HepG2 (cell line): ENCODE measurements around the gene ARF4. TPM values are rescaled to one million over a fixed set of nuclear protein-coding genes. Genes with fewer than 3 reads are reported as not detected.

Source experiments
- ARID5B ChIP-seq: IDR thresholded peaks from 2 replicates; pipeline ENCODE4 v1.4.0; 2020; ENCODE audit warnings: mild to moderate bottlenecking, missing genetic modification reagents
- CAMTA2 ChIP-seq: sonication (generic); formaldehyde crosslinking; IDR thresholded peaks from 2 replicates; pipeline ENCODE4 v1.4.0; 2020; ENCODE audit warnings: mild to moderate bottlenecking, missing genetic modification reagents, borderline replicate concordance
- HDAC6 ChIP-seq: fragments of 200-600 bp; sonication (generic); IDR thresholded peaks from 2 replicates; pipeline ENCODE4 v1.7.0; 2017; ENCODE audit warnings: mild to moderate bottlenecking, antibody characterized with exemption, low read length, low read depth
- HOXA5 ChIP-seq: sonication (generic); formaldehyde crosslinking; IDR thresholded peaks from 2 replicates; pipeline ENCODE4 v1.4.0; 2020; ENCODE audit warnings: missing genetic modification reagents
- KLF12 ChIP-seq: sonication (generic); formaldehyde crosslinking; IDR thresholded peaks from 2 replicates; pipeline ENCODE4 v1.4.0; 2020; ENCODE audit warnings: missing genetic modification reagents, borderline replicate concordance
- KMT2B ChIP-seq: IDR thresholded peaks from 2 replicates; pipeline ENCODE4 v1.6.1; 2016; ENCODE audit warnings: missing genetic modification reagents, missing compliant biosample characterization
- PHF8 ChIP-seq: sonication (generic); formaldehyde crosslinking; IDR thresholded peaks from 2 replicates; pipeline ENCODE4 v1.5.0; 2020; ENCODE audit warnings: missing genetic modification reagents
- REXO4 ChIP-seq: sonication (generic); formaldehyde crosslinking; IDR thresholded peaks from 2 replicates; pipeline ENCODE4 v1.8.0; 2022; ENCODE audit warnings: missing genetic modification reagents, mild to moderate bottlenecking, borderline replicate concordance
- RXRA ChIP-seq: sonication (generic); formaldehyde crosslinking; IDR thresholded peaks from 2 replicates; pipeline ENCODE4 v1.5.1; 2020; ENCODE audit warnings: missing genetic modification reagents
- SMAD1 ChIP-seq: sonication (generic); formaldehyde crosslinking; IDR thresholded peaks from 2 replicates; pipeline ENCODE4 v1.4.0; 2020; ENCODE audit warnings: missing genetic modification reagents, low read depth, mild to moderate bottlenecking, borderline replicate concordance
- ZBTB10 ChIP-seq: sonication (generic); formaldehyde crosslinking; IDR thresholded peaks from 2 replicates; pipeline ENCODE4 v1.4.0; 2020; ENCODE audit warnings: missing genetic modification reagents, borderline replicate concordance
- ZBTB20 ChIP-seq: sonication (generic); formaldehyde crosslinking; IDR thresholded peaks from 2 replicates; pipeline ENCODE4 v1.8.1; 2023; ENCODE audit warnings: missing genetic modification reagents, low read depth, mild to moderate bottlenecking, borderline replicate concordance
- ZBTB7A ChIP-seq: sonication (generic); formaldehyde crosslinking; IDR thresholded peaks from 2 replicates; pipeline ENCODE4 v1.8.0; 2022; ENCODE audit warnings: mild to moderate bottlenecking, missing genetic modification reagents
- ZNF121 ChIP-seq: sonication (generic); formaldehyde crosslinking; IDR thresholded peaks from 2 replicates; pipeline ENCODE4 v1.5.0; 2020; ENCODE audit warnings: mild to moderate bottlenecking, missing genetic modification reagents
- ZNF609 ChIP-seq: sonication (generic); formaldehyde crosslinking; IDR thresholded peaks from 2 replicates; pipeline ENCODE4 v1.4.0; 2020; ENCODE audit warnings: mild to moderate bottlenecking, missing genetic modification reagents, borderline replicate concordance
- ZNF776 ChIP-seq: sonication (generic); formaldehyde crosslinking; IDR thresholded peaks from 2 replicates; pipeline ENCODE4 v1.4.0; 2020; ENCODE audit warnings: mild to moderate bottlenecking, missing genetic modification reagents
- ZSCAN31 ChIP-seq: sonication (generic); formaldehyde crosslinking; IDR thresholded peaks from 2 replicates; pipeline ENCODE4 v1.5.0; 2020; ENCODE audit warnings: low read depth, mild to moderate bottlenecking, missing genetic modification reagents
- polyA plus RNA-seq, 8 experiments: library from polyadenylated mRNA; depleted of rRNA in 3 of 8; stranded (reverse) in 7 of 8; unstranded in 1 of 8; fragments of >200 nt; fragmentation: Illumina TruSeq in 4 of 8; extraction: Trizol in 4 of 8; gene quantifications; 2 replicates each; pipeline versions ENCODE4 v1.2.1 to v1.2.3, GENCODE V29; 2011 to 2016; ENCODE audit warnings: low read depth in 4 of 8, missing spikeins in 1 of 8, mixed read lengths in 1 of 8; ENCODE audit not compliant: insufficient read depth in 1 of 8
- total RNA-seq, 5 experiments: library from RNA; depleted of rRNA; stranded (reverse); fragments of >200 nt; fragmentation: Illumina TruSeq; extraction: Trizol; gene quantifications; 2 replicates each; pipeline ENCODE4 v1.2.3, GENCODE V29; 2016; ENCODE audit warnings: low read depth in 1 of 5

ARF4 gene
- total and polyA plus RNA-seq, 2 of the 13 experiments (the other 11 are each of a cell fraction or from before 2014, with no cell fraction given): 184 to 250 TPM

- peak; percentile 76 for TF ChIP-seq PHF8
- TF ChIP-seq ZBTB20 (CRISPR knock-in tag): peak; percentile 45; the same call in 1 of the 2 replicates
- TF ChIP-seq HDAC6: no peak
- TF ChIP-seq ARID5B (CRISPR knock-in tag): peak; percentile 39
- no peak; the same call in 1 of the 2 replicates for TF ChIP-seq HOXA5 (CRISPR knock-in tag)
- TF ChIP-seq ZNF609: peak; percentile 53; the same call in 1 of the 2 replicates
- 0 out of 2 replicates have a peak, but pooled peaks have one; percentile 26 for TF ChIP-seq ZNF776 (CRISPR knock-in tag)
- 0 out of 2 replicates have a peak, but pooled peaks have one; percentile 48 for TF ChIP-seq ZNF121
- TF ChIP-seq ZSCAN31: 0 out of 2 replicates have a peak, but pooled peaks have one; percentile 28
- TF ChIP-seq SMAD1: no peak
- TF ChIP-seq KLF12 (CRISPR knock-in tag): peak; percentile 78; the same call in 1 of the 2 replicates
- peak; percentile 78 for TF ChIP-seq KMT2B
- no peak for TF ChIP-seq ZBTB10 (CRISPR knock-in tag)
- TF ChIP-seq RXRA: peak; percentile 77; the same call in 1 of the 2 replicates
- no peak; the same call in 1 of the 2 replicates for TF ChIP-seq CAMTA2
- no peak for TF ChIP-seq REXO4 (CRISPR knock-in tag)
- peak; percentile 68; the same call in 1 of the 2 replicates for TF ChIP-seq ZBTB7A (CRISPR knock-in tag)
Observed at GRCh38 chr3:57597127-57597923, at the start of gene ARF4 (continued).
